HUDEP-2 (cell line): ENCODE data around the gene ASTN2.
A peak's percentile ranks its signal among the peaks of the same experiment; 100 is the strongest.

Experiments used
- DNase-seq, 76 experiments: peaks; one replicate each; lab custom pipeline; 2025; ENCODE audit not compliant: unreplicated experiment in 76 of 76; lab: John Stamatoyannopoulos, UW

ASTN2 gene

DNA sequence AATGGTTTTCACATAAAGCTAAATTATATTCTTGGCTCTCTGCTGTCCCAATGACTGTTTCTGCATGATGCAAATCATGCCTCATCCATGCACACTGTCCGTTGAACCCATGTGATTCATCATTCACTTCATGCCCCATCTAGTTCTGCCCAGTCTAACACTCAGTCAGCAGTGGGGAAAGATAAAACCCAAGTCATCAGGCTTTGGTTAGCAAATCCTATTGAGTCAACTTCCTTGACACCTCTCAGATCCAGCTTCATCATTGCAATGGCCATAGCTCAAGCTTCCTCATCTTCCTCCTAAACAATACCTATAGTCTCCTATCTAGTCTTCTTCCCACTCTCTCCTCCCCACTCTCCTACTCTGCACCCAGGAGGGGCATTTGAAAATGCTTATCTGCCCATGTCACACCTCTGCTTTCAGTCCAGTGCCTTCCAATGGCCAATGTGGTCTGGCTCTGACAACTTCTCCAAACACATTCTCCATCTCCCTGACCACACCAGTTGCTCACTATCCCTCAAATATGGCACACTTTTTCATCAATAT, 993.8 kb downstream of the ASTN2 start:
- peak in 4 of 76 experiments; percentile 2 to 17 (median 4) for DNase-seq

- no peak for DNase-seq
Observed at GRCh38 chr9:116419181-116419580, 995.7 kb downstream of the ASTN2 start.

DNA sequence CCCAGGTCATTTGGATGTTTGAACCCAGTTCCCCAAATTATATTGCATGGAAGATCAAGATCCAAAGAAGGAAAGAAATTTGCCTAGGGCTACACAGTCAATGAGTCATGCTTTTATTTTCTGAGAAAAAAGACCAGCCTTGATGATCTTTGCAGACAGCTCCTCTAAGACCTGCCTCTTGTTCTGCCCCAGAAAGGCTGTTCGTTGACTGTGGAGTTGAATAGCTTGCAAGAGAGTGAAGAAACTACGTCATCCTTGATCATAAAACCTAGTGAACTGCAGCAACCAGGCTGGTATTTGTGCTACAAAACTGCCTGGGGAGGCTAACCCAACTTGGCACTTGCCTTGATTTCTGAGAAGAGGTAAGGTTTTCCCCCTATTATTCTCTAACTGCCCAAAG, 997.4 kb downstream of the ASTN2 start:
- DNase-seq, result no peak

- DNase-seq, result no peak
Observed at GRCh38 chr9:116416421-116416820, 998.4 kb downstream of the ASTN2 start.

GRCh38 chr9:116414374-116414773, 1000.5 kb downstream of the ASTN2 start:
- DNase-seq, result peak in 1 of 76 experiments; percentile 7

DNA sequence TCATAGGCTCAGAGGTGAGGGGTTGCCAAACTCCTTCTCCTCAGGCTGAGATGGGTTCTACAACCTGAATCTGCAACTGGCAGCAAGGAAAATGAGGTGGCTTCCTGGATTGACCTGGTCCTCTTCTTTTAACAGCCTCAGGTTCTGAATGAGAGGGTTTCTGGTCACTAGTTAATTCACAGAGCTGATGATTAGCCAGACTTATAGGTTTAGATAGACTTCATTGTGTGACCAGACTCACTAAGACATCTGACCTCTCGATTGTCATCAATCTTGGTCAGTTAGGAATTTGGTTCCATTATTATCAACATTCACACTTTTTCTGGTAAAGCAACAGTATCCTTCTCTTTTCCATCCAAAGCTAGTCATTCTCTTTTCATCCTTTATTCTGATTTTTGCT, 1003.4 kb downstream of the ASTN2 start:
- DNase-seq, result no peak

GRCh38 chr9:116409638-116410037, 1005.2 kb downstream of the ASTN2 start:
- no peak for DNase-seq

DNA sequence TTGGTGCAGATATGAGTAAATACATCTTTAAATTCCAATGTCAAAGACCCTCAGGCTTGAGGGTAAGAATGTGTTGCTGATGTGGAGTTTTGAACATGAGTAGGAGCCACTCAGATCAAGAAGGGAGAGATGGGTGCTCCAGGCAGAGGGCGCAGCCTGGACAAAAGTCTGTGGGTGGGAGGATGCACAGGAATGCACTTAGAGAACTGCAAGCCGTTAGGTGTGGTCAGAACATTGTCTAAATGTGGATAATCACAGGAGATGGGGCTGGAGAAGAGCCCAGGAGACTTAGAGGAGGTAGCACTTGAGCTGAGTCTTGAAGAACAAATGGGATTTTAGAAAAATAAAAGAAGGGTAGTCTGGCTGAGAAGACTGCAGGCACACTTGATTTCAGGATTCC, 1005.7 kb downstream of the ASTN2 start:
- DNase-seq, result no peak

DNA sequence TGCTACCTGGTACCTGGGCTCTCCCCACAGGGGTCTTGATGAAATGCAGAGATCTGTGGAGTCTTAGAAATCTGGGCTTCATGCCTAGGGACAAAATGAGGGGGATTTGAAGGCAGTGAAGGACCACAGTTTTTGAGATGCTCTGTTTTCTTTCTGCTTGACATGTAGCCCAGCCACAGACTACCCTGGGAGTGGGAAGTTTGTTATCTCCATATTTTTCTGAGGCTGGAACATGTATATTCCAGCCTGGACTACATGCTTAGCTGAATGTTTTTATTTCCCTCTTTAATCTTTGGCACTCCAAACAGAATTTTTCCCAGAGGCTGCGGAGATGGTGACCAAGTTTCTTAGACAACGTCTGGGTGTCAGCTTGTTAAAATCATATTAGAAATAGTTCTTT, 1008.4 kb downstream of the ASTN2 start:
- no peak for DNase-seq

DNA sequence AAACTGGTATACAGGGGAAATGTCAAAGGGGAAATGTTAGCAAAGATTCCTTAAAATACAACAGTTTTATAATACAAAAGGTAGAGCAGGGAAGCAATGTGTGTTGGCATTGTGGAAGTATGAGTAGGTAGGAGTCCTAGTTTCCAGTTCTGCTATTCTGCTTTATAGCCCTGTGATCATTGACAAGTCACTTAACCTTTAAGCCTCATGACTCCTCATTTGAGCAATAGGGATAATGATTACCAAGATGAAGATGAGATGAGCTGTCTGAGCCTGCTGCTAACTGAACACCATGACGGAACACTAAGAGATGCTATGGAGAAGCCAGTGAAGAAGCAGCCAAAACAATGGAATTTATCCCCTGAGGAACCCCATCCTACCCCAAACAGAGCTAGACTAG, 1009.5 kb downstream of the ASTN2 start:
- DNase-seq, result no peak

- no peak for DNase-seq
Observed at GRCh38 chr9:116404228-116404627, 1010.6 kb downstream of the ASTN2 start.

DNA sequence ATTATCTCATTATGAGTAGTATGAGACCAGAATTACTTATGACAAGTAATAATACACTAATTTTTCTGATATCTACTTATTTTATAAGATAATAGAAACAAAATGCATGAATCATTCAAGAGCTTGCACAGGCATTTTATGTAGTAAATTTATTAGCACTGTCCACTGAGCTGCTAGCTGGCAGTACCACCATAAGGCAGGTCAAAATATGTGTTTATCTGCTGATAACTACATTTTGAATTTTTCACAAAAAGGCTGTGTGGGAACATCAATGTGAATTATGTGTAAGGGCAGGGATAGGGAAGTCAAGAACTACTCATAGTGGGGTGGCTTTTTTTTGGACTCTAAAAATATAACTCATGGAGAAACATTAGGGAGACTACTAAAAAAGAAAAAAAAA, 1011.7 kb downstream of the ASTN2 start:
- DNase-seq, result no peak

DNA sequence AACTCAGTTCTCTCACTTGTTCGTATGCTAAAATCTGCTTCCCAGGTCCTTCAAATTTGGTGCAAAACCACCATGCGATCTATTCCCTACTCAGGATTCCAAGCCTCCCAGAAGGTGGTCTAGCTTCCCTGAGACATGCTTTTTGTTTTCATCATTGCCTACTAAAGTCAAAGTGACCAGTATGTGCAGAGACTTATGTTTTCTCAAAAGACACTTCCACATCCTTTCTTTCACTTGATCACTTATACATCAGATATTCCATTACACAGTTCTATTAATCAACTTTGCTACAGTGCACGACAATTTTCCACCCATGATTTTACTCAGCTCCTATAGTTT, 1019.2 kb downstream of the ASTN2 start:
- no peak for DNase-seq

GRCh38 chr9:116394894-116395698, 1019.8 kb downstream of the ASTN2 start:
- no peak for DNase-seq

DNA sequence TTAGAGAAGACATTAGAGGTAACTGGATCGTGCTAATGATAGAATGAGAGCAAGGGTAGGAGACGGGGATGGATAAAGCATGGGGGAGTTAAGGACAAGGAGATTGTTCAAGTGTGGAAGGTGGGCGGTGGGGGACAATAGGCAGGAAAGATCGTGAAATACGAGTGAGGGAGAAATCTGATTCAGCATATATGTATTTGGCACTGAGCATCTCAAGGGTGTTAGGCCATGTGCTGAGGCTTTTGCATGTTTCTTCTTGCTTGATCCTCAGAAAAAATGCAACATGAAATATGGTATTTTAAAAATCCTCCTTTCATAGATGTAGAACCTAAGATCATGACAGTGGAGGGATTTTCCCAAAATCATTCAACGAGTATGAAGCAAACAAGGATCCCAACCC, 1020.8 kb downstream of the ASTN2 start:
- no peak for DNase-seq

DNA sequence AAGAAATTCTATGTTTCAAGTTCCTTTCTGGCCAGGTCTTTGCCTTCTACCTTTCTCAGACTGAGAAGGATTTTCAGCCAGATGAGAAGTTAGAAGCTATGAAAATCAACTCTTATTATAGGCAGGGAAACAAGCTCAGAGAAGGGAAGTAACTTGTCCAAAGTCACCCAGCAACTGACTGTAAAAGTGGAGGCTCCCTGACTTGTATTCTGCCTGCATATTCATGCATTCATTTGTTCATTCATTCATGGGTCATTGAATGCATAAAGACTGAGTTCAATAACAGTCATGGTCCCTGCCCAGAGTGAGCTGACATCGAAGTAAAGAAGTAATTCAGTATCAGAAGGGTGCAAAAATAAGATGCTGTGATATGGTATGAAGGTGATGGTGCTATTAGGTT, 1021.7 kb downstream of the ASTN2 start:
- DNase-seq, result no peak

GRCh38 chr9:116391306-116391900, 1023.5 kb downstream of the ASTN2 start:
- DNase-seq, result no peak

- no peak for DNase-seq
Observed at GRCh38 chr9:116390303-116391228, 1024.3 kb downstream of the ASTN2 start.

DNA sequence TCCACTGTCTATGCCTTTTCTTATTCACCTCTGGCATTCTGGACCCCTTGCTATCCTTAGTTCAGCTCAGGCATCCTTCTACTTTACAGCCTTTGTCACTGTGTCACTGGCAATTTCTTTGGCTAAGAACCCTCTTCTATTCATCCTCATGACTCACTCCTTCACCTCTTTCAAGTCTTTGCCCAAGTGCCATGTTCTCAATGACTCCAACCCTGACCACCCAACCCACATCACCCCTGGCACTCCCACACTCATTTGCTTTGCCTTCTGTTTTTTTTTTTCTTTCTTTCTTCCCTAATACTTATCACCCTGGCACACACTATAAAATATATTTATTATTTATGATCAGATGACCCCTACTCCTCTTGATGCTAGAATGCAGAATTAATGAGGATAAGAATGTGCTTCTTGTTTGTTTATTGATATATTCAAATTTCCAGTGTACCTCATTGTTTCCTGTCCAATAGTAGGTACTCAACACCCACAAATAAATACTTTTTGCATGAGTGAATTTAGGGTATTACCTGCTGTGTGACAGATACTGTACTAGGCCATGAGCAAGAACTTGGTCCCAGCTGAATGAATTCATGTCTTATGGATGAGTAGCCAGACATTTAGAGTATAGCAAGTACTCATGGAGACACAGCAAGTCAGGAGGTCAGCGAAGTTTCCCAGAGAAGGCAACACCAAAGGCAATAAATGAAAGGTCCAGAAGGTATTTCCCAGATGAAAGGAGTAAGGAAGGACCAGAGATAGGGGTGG, 1025.1 kb downstream of the ASTN2 start:
- DNase-seq, result no peak

DNA sequence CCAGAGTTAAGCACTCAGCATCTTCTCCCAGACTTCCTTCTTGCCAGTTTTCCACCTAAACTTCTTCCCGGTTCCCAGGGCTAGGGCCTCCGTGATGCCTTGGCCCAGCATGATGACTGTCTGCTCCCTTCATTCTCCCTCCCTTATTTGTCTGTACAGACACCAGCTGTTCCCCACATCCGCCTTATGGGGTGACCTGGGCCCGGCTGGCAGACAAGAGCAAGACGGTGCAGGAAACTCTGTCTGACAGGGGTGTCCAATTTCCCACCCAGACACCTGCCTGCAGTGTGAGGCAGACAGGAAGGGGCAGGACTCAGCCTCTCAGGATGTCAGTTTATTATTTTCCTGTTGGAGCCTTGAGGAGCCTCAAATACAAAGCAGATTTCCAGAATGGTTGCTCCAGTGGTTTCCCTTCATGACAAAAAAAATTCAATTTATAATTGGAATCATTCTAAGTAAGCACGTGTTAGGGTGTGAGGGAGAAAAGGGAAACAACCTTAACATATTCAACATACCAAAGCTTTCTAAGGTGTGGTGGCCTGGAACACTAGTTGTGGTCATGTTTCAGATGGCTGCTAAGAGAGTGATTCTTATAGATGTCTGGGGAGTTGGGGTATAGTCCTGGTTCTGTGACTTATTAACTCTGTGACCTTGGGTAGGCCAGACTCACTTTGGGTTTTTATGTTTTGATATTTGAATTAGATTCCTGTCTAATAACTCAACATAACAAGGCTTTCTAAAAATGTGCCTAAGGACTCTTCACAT, 1026.7 kb downstream of the ASTN2 start:
- no peak for DNase-seq
